Ovary (tissue), 9 donors: ENCODE data around the gene ZNHIT1. TPM values are rescaled to one million over a fixed set of nuclear protein-coding genes. Genes with fewer than 3 reads are reported as not detected.
"Not testable (repeated sequence)": the region's sequence is repeated elsewhere in the genome, so short reads cannot be mapped to it uniquely, and the experiment has no call there.

Experiments used
- DNase-seq, 5 donors: peaks; one replicate each; pipeline ENCODE4 v3.0.0-alpha.2; 2019 to 2020
- H3K27ac ChIP-seq, 2 donors: fragments of 200-600 bp; one replicate each; pipeline versions ENCODE4 v1.5.1 to v1.8.0; 2019 to 2022
- H3K27me3 ChIP-seq: fragments of 200-600 bp; one replicate; pipeline ENCODE4 v1.8.0; 2022
- H3K36me3 ChIP-seq: fragments of 200-600 bp; sonication (generic); one replicate; pipeline ENCODE4 v1.5.1; 2019
- H3K4me1 ChIP-seq: one replicate; pipeline ENCODE4 v1.8.1; 2013; ENCODE audit warnings: mild to moderate bottlenecking, moderate library complexity; ENCODE audit not compliant: insufficient read depth
- H3K4me3 ChIP-seq: fragments of 200-600 bp; sonication (generic); one replicate; pipeline ENCODE4 v1.5.1; 2017
- H3K9me3 ChIP-seq, 2 donors: fragments of 200-600 bp in 1 of 2; sonication (generic) in 1 of 2; one replicate each; pipeline versions ENCODE4 v1.5.1 to v1.8.1; 2013 to 2019; ENCODE audit warnings: mild to moderate bottlenecking in 1 of 2, moderate library complexity in 1 of 2
- EP300 ChIP-seq: sonication (generic); formaldehyde crosslinking; IDR thresholded peaks from one replicate; pipeline ENCODE4 v1.6.1; 2017; ENCODE audit warnings: antibody characterized with exemption
- POLR2A ChIP-seq: fragments of 450-650 bp; IDR thresholded peaks from one replicate; pipeline ENCODE4 v1.6.1; 2017; ENCODE audit warnings: antibody characterized with exemption, mild to moderate bottlenecking, moderate library complexity
- WGBS, 3 donors: extraction: QIAGEN DNeasy Blood & Tissue Kit in 1 of 3; methylation state at CpG; one replicate each; pipeline versions ENCODE4 v1.1.5 to v1.1.7; 2013 to 2017; 5-methylcytosine and 5-hydroxymethylcytosine counted together
- intact Hi-C, 4 donors: fragments of 100-400 bp; cut with DNase I; formaldehyde crosslinking; loops; one replicate each; pipeline versions ENCODE4 v1.11.0 to v1.15.1; 2022 to 2023
- polyA plus RNA-seq, 2 donors: library from polyadenylated mRNA; stranded (reverse); fragments of 200-250 nt in 1 of 2; fragments of 350-450 nt in 1 of 2; fragmentation: Illumina TruSeq in 1 of 2; extraction: RNeasy Lipid Tissue Mini Kit (QIAGEN cat#74804) in 1 of 2; gene quantifications; one replicate each; pipeline ENCODE4 v1.2.3, GENCODE V29; 2013 to 2014
- total RNA-seq, 7 donors: library from RNA; depleted of rRNA in 2 of 7; stranded (reverse); fragments of >200 nt in 2 of 7; fragmentation: NEBNext Ultra II Directional in 3 of 7; extraction: Animal tissue kit (Norgen Biotek cat#: 25700) in 3 of 7; gene quantifications; one replicate each; pipeline versions ENCODE4 v1.1.0 to v1.2.4, GENCODE V29; 2016 to 2023
- TF ChIP-seq, protein P1 (sequence below), 3 donors: fragments of 450-650 bp in 2 of 3; fragments of 200-600 bp in 1 of 3; IDR thresholded peaks; one replicate each; pipeline versions ENCODE4 v1.5.1 to v1.8.0; 2016 to 2022; ENCODE audit warnings: antibody characterized with exemption in 3 of 3, mild to moderate bottlenecking in 1 of 3
- donor health status: DM: no; HTN: no; CAD: no; lungs with moderate emphysema.
- donor health status: DM: no; HTN: no; CAD: no.
- donor health status: Bipolar disorder and iron deficiency.
- donor health status: DM: yes; HTN: yes; CAD: no.
- donor health status: DM: no; HTN: no; CAD: no.
- donor health status: DM: yes; HTN: yes; CAD: no.

The ZNHIT1 gene
- total and polyA plus RNA-seq, 9 donors = 27.6 to 84.4 (median 43.5) TPM

DNA sequence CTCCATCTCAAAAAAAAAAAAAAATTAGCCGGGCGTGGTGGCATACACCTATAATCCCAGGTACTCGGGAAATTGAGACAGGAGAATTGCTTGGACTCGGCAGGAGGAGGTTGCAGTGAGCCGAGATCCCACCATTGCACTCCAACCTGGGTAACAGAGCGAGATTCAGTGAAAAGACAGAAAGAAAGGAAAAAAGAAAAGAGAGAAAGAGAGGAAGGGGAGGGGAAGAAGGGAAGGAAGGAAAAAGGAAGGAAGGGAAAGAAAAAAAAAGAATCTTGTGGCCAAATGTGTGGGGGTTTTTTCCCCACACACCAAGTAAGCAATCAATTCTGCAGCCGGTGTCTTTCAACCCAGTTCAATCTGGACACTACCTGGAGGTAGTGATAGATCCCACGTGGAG, 28.9 kb upstream of the ZNHIT1 start:
- H3K27ac ChIP-seq = no peak overlapping the region
- TF ChIP-seq, protein P1, sequence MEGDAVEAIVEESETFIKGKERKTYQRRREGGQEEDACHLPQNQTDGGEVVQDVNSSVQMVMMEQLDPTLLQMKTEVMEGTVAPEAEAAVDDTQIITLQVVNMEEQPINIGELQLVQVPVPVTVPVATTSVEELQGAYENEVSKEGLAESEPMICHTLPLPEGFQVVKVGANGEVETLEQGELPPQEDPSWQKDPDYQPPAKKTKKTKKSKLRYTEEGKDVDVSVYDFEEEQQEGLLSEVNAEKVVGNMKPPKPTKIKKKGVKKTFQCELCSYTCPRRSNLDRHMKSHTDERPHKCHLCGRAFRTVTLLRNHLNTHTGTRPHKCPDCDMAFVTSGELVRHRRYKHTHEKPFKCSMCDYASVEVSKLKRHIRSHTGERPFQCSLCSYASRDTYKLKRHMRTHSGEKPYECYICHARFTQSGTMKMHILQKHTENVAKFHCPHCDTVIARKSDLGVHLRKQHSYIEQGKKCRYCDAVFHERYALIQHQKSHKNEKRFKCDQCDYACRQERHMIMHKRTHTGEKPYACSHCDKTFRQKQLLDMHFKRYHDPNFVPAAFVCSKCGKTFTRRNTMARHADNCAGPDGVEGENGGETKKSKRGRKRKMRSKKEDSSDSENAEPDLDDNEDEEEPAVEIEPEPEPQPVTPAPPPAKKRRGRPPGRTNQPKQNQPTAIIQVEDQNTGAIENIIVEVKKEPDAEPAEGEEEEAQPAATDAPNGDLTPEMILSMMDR (IDR thresholded peaks at IDR 0.05) = no peak
- TF ChIP-seq EP300 = no peak
- no peak for TF ChIP-seq POLR2A
- H3K36me3 ChIP-seq = no peaks in the 10 kb centered on the region
- no peak for DNase-seq
- intact Hi-C loops = no loop called here
- H3K4me3 ChIP-seq = no peak overlapping the region
- H3K27me3 ChIP-seq = no peaks in the 10 kb centered on the region
- no peaks in the 10 kb centered on the region for H3K4me1 ChIP-seq
- H3K9me3 ChIP-seq = no peaks in the 10 kb centered on the region
- WGBS, 3 donors = 71 to 80% (median 78%) methylated on average over 8 of the region's 8 CpGs

DNA sequence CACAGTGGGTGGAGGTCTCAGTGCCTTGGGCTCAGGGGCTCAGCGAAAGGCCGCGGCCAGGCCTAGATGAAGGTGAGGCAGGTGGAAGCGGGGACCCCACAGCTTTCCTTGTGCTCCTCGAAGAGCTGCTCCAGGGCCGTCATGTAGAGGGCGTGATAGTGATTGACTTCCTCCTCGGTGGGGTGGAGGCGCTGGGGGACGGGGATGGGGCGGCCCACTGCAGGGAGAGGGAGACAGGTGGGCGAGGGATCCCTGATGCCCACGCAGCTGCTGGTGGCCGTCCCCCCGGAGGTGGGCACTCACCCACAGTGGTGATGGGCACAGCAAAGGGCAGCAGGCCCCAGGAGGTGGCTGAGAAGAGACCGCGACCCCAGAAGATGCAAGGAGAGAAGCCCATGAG, 22.1 kb upstream of the ZNHIT1 start:
- Histone ChIP-seq H3K4me3 (no peak overlapping the region), H3K9me3 (no peaks in the 10 kb centered on the region), H3K36me3 (no peaks in the 10 kb centered on the region), H3K4me1 (no peaks in the 10 kb centered on the region), H3K27me3 (no peaks in the 10 kb centered on the region), H3K27ac (no peak overlapping the region)
- 83 to 88% (median 85%) methylated on average over 17 of the region's 17 CpGs for WGBS, 3 donors
- intact Hi-C loops = no loop called here
- TF ChIP-seq, protein P1 (IDR thresholded peaks at IDR 0.05) = no peak
- TF ChIP-seq POLR2A (no peak), EP300 (no peak)
- DNase-seq = no peak

DNA sequence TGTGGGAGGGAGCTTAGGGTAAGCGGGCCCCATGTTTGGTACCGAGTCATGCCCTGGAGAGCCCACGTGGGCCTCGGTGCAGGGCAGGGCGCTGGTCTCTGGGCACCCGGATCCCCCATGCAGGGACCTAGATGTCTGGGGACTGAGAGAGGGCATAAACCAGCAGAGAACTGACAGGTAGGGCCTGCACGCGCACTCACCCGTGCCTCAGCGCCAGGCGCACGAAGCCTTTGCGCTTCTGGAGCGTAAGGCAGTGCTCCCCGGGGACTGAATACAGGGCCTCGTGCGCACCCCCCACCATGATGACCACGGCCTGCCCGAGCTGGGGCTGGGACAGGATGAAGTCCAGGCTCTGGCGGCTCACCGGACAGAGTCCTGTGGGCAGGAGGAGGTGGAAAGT, 20.0 kb upstream of the ZNHIT1 start:
- H3K9me3 ChIP-seq = no peaks in the 10 kb centered on the region
- H3K4me1 ChIP-seq = no peaks in the 10 kb centered on the region
- intact Hi-C loops = no loop called here
- H3K36me3 ChIP-seq = no peaks in the 10 kb centered on the region
- WGBS, 3 donors = 62 to 79% (median 73%) methylated on average over 21 of the region's 21 CpGs
- no peak overlapping the region for H3K27ac ChIP-seq
- TF ChIP-seq EP300 (no peak), POLR2A (no peak)
- TF ChIP-seq, protein P1 (IDR thresholded peaks at IDR 0.05) = no peak
- peaks cover 4% of the 10 kb centered on the region for H3K27me3 ChIP-seq
- DNase-seq = no peak
- H3K4me3 ChIP-seq = no peak overlapping the region

DNA sequence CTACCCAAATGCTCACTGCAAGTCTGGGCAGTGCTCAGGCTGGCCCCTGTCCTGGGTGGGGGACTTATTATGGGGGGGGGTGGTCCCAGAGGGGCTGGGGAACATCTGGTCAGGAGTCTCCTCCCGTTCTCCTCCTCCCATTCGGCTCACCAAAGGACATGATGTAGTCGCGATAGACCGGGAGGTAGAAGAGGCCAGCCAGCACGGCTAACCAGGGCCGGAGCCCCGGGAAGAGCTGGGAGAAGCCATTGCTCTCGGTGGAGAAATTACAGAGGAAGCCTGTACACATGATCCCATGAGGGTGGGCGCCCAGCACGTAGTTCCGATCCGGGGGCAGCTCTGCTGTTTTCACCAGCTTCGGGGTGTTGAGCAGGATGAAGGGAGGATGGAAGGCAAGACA, 19.5 kb upstream of the ZNHIT1 start:
- intact Hi-C loops = no loop called here
- WGBS, 3 donors = 56 to 71% (median 57%) methylated on average over 14 of the region's 14 CpGs
- H3K4me3 ChIP-seq = no peak overlapping the region
- H3K27ac ChIP-seq = no peak overlapping the region
- TF ChIP-seq POLR2A (no peak), EP300 (no peak)
- no peak for DNase-seq
- no peaks in the 10 kb centered on the region for H3K4me1 ChIP-seq
- no peaks in the 10 kb centered on the region for H3K9me3 ChIP-seq
- H3K27me3 ChIP-seq = peaks cover 4% of the 10 kb centered on the region
- no peaks in the 10 kb centered on the region for H3K36me3 ChIP-seq

DNA sequence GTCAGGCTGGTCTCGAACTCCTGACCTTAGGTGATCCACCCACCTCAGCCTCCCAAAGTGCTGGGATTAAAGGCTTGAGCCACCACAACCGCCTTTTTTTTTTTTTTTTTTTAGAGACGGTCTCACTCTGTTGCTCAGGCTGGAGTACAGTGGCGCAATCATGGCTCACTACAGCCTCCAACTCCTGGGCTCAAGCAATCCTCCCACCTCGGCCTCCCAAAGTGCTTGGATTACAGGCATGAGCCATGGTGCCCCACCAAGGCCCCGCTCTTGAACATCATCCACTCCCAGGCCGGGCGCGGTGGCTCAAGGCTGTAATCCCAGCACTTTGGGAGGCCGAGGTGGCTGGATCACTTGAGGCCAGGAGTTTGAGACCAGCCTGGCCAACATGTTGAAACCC, 18.4 kb upstream of the ZNHIT1 start:
- H3K4me3 ChIP-seq, H3K27me3 ChIP-seq, intact Hi-C loops, DNase-seq, H3K27ac ChIP-seq, H3K36me3 ChIP-seq, H3K4me1 ChIP-seq, H3K9me3 ChIP-seq: not testable (repeated sequence)
- 87 to 93% (median 92%) methylated on average over 10 of the region's 10 CpGs for WGBS, 3 donors

DNA sequence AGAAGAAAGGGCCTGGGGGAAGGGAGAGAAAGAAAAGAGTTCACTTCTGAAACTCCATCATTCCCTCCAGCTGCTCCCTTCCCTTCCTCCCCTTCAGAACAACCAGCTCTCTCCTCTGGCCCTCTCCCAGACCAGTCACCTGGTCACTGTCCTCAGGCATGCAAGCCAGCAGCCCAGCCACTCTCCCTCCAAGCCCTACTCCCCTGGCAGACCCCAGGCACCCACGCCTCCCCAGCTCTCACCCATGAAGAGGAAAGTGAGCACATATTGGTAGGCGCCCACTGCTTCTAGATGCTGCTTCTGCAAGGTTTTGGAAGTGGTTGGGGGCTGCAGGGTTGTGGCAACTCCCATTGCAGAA, 17.5 kb upstream of the ZNHIT1 start:
- H3K36me3 ChIP-seq = no peaks in the 10 kb centered on the region
- H3K4me1 ChIP-seq = no peaks in the 10 kb centered on the region
- WGBS, 3 donors = 55 to 92% (median 88%) methylated on average over 2 of the region's 2 CpGs
- peaks cover 4% of the 10 kb centered on the region for H3K27me3 ChIP-seq
- H3K4me3 ChIP-seq = no peak overlapping the region
- intact Hi-C loops = no loop called here
- no peak for DNase-seq
- no peak overlapping the region for H3K27ac ChIP-seq
- H3K9me3 ChIP-seq = no peaks in the 10 kb centered on the region
- TF ChIP-seq, protein P1 (IDR thresholded peaks at IDR 0.05) = no peak
- TF ChIP-seq EP300 (no peak), POLR2A (no peak)
